A549 (cell line): Measurements from ENCODE around the gene LIN7A. TPM values are rescaled to one million over a fixed set of nuclear protein-coding genes. Genes with fewer than 3 reads are reported as not detected.

Experiments used
- ATAC-seq, 2 experiments: fragments of 200-7000 bp in 1 of 2; fragments of >200 bp in 1 of 2; cut with Nextera tagmentation in 1 of 2; cut with Tn5 transposase in 1 of 2; 3 replicates each; pipeline versions ENCODE4 v1.8.0 to v1.9.1; 2018 to 2020; ENCODE audit warnings: mild to moderate bottlenecking in 1 of 2, moderate library complexity in 1 of 2
- CTCF ChIA-PET: fragments of 300-600 bp; sonication (Branson Sonifier 250); formaldehyde crosslinking; extraction: SDS; loops from one replicate; lab custom pipeline; 2021; ENCODE audit warnings: antibody characterized with exemption, inconsistent platforms; lab: Yijun Ruan, JAX
- POLR2A ChIA-PET: fragments of 350-600 bp; formaldehyde crosslinking; extraction: SDS; loops from one replicate; lab custom pipeline; 2021; ENCODE audit warnings: antibody characterized with exemption, inconsistent platforms; lab: Yijun Ruan, JAX
- DNase-seq, 2 experiments: peaks; one replicate each; pipeline versions ENCODE4 v3.0.0 to v3.0.0-alpha.2; 2011 to 2016; ENCODE audit warnings: low read depth in 1 of 2, low spot score in 1 of 2
- FAIRE-seq: peaks from 2 replicates; lab custom pipeline; 2011; peaks lifted over from hg19 to GRCh38; lab: Jason Lieb, UNC
- H3K27ac ChIP-seq, 2 experiments: fragments of >200 bp; sonication (Bioruptor Twin); formaldehyde crosslinking; 3 replicates each; pipeline ENCODE4 v1.5.1; 2016 to 2017
- H3K4me1 ChIP-seq: fragments of >200 bp; sonication (Bioruptor Twin); formaldehyde crosslinking; 3 replicates; pipeline ENCODE4 v1.6.1; 2016
- H3K4me2 ChIP-seq: fragments of >200 bp; sonication (Bioruptor Twin); formaldehyde crosslinking; 3 replicates; pipeline ENCODE4 v1.6.1; 2016
- H3K4me3 ChIP-seq: fragments of >200 bp; sonication (Bioruptor Twin); formaldehyde crosslinking; 3 replicates; pipeline ENCODE4 v1.5.1; 2016
- H3K9me3 ChIP-seq: fragments of >200 bp; sonication (Bioruptor Twin); formaldehyde crosslinking; 3 replicates; pipeline ENCODE4 v1.6.1; 2016
- CBX2 ChIP-seq: fragments of 200-600 bp; sonication (generic); IDR thresholded peaks from 2 replicates; pipeline ENCODE4 v1.6.1; 2016; ENCODE audit warnings: low read depth, mild to moderate bottlenecking, borderline replicate concordance
- CEBPB ChIP-seq, 2 experiments: fragments of >200 bp in 1 of 2; sonication (Bioruptor Twin) in 1 of 2; formaldehyde crosslinking in 1 of 2; IDR thresholded peaks; 2 replicates each; pipeline ENCODE4 v1.6.1; 2012 to 2016
- CHD2 ChIP-seq: fragments of 150-350 bp; IDR thresholded peaks from 2 replicates; pipeline ENCODE4 v1.6.1; 2014; ENCODE audit warnings: low read length; ENCODE audit not compliant: partially characterized antibody
- CHD4 ChIP-seq: fragments of 200-600 bp; sonication (generic); IDR thresholded peaks from 2 replicates; pipeline ENCODE4 v1.6.1; 2016; ENCODE audit warnings: antibody characterized with exemption, mild to moderate bottlenecking, borderline replicate concordance
- EHMT2 ChIP-seq: fragments of 200-600 bp; sonication (generic); IDR thresholded peaks from 2 replicates; pipeline ENCODE4 v1.6.1; 2016; ENCODE audit warnings: antibody characterized with exemption, low read depth, mild to moderate bottlenecking, moderate library complexity
- EP300 ChIP-seq, 2 experiments: fragments of >200 bp; sonication (Bioruptor Twin); formaldehyde crosslinking; IDR thresholded peaks; 2 replicates in 1 of 2; 3 replicates in 1 of 2; pipeline ENCODE4 v1.6.1; 2016 to 2017
- ESRRA ChIP-seq: fragments of 150-350 bp; IDR thresholded peaks from 2 replicates; pipeline ENCODE4 v1.6.1; 2014; ENCODE audit warnings: mild to moderate bottlenecking, low read length, borderline replicate concordance
- FOSB ChIP-seq: fragments of 250-450 bp; sonication (Bioruptor Pico); IDR thresholded peaks from 2 replicates; pipeline ENCODE4 v1.5.0; 2020; ENCODE audit warnings: mild to moderate bottlenecking, moderate library complexity
- FOSL2 ChIP-seq, 2 experiments: fragments of 450-650 bp in 1 of 2; fragments of >200 bp in 1 of 2; sonication (Bioruptor Twin) in 1 of 2; formaldehyde crosslinking; IDR thresholded peaks; 2 replicates each; pipeline versions ENCODE4 v1.5.0 to v1.6.1; 2016 to 2020; ENCODE audit warnings: mild to moderate bottlenecking in 1 of 2, moderate library complexity in 1 of 2
- GATA3 ChIP-seq: IDR thresholded peaks from 2 replicates; pipeline ENCODE4 v1.6.1; 2012; ENCODE audit warnings: borderline replicate concordance
- HDAC2 ChIP-seq: fragments of 200-600 bp; sonication (generic); IDR thresholded peaks from 2 replicates; pipeline ENCODE4 v1.6.1; 2016
- HOXA7 ChIP-seq: fragments of 250-450 bp; sonication (Bioruptor Pico); IDR thresholded peaks from 2 replicates; pipeline ENCODE4 v1.5.0; 2020; ENCODE audit warnings: mild to moderate bottlenecking, moderate library complexity
- HOXB13 ChIP-seq: fragments of 250-450 bp; sonication (Bioruptor Pico); IDR thresholded peaks from 2 replicates; pipeline ENCODE4 v1.5.0; 2020; ENCODE audit warnings: low read depth, mild to moderate bottlenecking, moderate library complexity
- HOXB5 ChIP-seq: fragments of 250-450 bp; sonication (Bioruptor Pico); IDR thresholded peaks from 2 replicates; pipeline ENCODE4 v1.5.0; 2020; ENCODE audit warnings: mild to moderate bottlenecking, moderate library complexity
- MAFK ChIP-seq: fragments of 450-650 bp; IDR thresholded peaks from 2 replicates; pipeline ENCODE4 v1.6.1; 2014; ENCODE audit not compliant: partially characterized antibody
- MAZ ChIP-seq: fragments of 150-350 bp; IDR thresholded peaks from 2 replicates; pipeline ENCODE4 v1.6.1; 2014; ENCODE audit warnings: antibody characterized with exemption, low read depth, low read length, borderline replicate concordance
- MYC ChIP-seq: IDR thresholded peaks from 2 replicates; pipeline ENCODE4 v1.6.1; 2012; ENCODE audit warnings: mild to moderate bottlenecking, inconsistent platforms, low read length, improper control_type of control experiment, borderline replicate concordance
- PHF8 ChIP-seq: fragments of 200-600 bp; sonication (generic); IDR thresholded peaks from 2 replicates; pipeline ENCODE4 v1.6.1; 2016; ENCODE audit warnings: low read depth, mild to moderate bottlenecking, antibody characterized with exemption, moderate library complexity, borderline replicate concordance
- RARB ChIP-seq: fragments of 250-450 bp; sonication (Bioruptor Pico); IDR thresholded peaks from 2 replicates; pipeline ENCODE4 v1.8.0; 2021; ENCODE audit warnings: mild to moderate bottlenecking, moderate library complexity
- RFX5 ChIP-seq: fragments of 450-650 bp; IDR thresholded peaks from 2 replicates; pipeline ENCODE4 v1.7.1; 2014; ENCODE audit warnings: antibody characterized with exemption, mild to moderate bottlenecking, moderate library complexity
- SMC3 ChIP-seq: fragments of >200 bp; sonication (Bioruptor Twin); formaldehyde crosslinking; IDR thresholded peaks from 3 replicates; pipeline ENCODE4 v1.6.1; 2018; ENCODE audit warnings: inconsistent platforms
- SREBF2 ChIP-seq: fragments of 450-650 bp; IDR thresholded peaks from 2 replicates; pipeline ENCODE4 v1.6.1; 2014; ENCODE audit warnings: mild to moderate bottlenecking, moderate library complexity
- ZC3H11A ChIP-seq: fragments of 450-650 bp; IDR thresholded peaks from 2 replicates; pipeline ENCODE4 v1.6.1; 2014; ENCODE audit warnings: antibody characterized with exemption, mild to moderate bottlenecking
- ZFP36 ChIP-seq: fragments of 450-650 bp; IDR thresholded peaks from 2 replicates; pipeline ENCODE4 v1.6.1; 2014; ENCODE audit warnings: borderline replicate concordance; ENCODE audit not compliant: partially characterized antibody
- WGBS: methylation state at CpG from one replicate; pipeline ENCODE4 v1.1.6; 2017; ENCODE audit errors: missing lambda C conversion rate; 5-methylcytosine and 5-hydroxymethylcytosine counted together
- polyA plus RNA-seq, 4 experiments: library from polyadenylated mRNA; depleted of rRNA in 3 of 4; stranded (reverse); fragments of >200 nt; fragmentation: RNase III in 1 of 4; extraction: RNeasy Plus Mini Kit Qiagen cat#74134 plus additional on column Dnase treatment in 1 of 4; gene quantifications; 2 replicates in 3 of 4; 3 replicates in 1 of 4; pipeline ENCODE4 v1.2.3, GENCODE V29; 2011 to 2017
- TF ChIP-seq, protein P1 (sequence below): IDR thresholded peaks from 2 replicates; pipeline ENCODE4 v1.6.1; 2012
- TF ChIP-seq, protein P2 (sequence below): fragments of 250-450 bp; sonication (Bioruptor Pico); IDR thresholded peaks from 2 replicates; pipeline ENCODE4 v1.5.0; 2021; ENCODE audit warnings: mild to moderate bottlenecking, moderate library complexity, borderline replicate concordance
- TF ChIP-seq, protein P3 (sequence below): fragments of 450-650 bp; IDR thresholded peaks from 2 replicates; pipeline ENCODE4 v1.6.1; 2014; ENCODE audit warnings: antibody characterized with exemption
- TF ChIP-seq, protein P4 (sequence below): fragments of 200-600 bp; sonication (generic); IDR thresholded peaks from 2 replicates; pipeline ENCODE4 v1.6.1; 2016; ENCODE audit warnings: antibody characterized with exemption, mild to moderate bottlenecking, moderate library complexity
- TF ChIP-seq, protein P5 (sequence below): fragments of >200 bp; sonication (Bioruptor Twin); formaldehyde crosslinking; IDR thresholded peaks from 3 replicates; pipeline ENCODE4 v1.6.1; 2016

The LIN7A gene
- polyA plus RNA-seq, 2 of the 4 experiments (the other 2 are of a cell fraction) = 0.23 to 2.6 TPM

DNA sequence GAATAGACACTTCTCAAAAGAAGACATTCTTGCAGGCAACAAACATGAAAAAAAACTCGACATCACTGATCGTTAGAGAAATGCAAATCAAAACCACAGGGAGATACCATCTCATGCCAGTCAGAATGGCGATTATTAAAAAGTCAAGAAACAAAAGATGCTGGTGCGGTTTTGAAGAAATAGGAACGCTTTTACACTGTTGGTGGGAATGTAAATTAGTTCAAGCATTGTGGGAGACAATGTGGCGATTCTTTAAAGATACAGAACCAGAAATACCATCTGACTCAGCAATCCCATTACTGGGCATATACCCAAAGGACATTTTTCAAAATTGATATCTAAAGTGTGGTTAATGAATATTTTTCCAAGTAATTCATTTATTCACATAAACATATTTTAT is 39.6 kb upstream of the LIN7A start:
- Histone ChIP-seq H3K9me3 (no peaks in the 10 kb centered on the region), H3K4me2 (no peak overlapping the region), H3K4me3 (no peak overlapping the region), H3K27ac (no peak overlapping the region)
- DNase-seq (no peak), FAIRE-seq (no peak), ATAC-seq (no peak)
- 6% methylated on average over 6 of the region's 6 CpGs for WGBS
- TF ChIP-seq HOXB5 = no peak
- TF ChIP-seq ESRRA = no peak
- no peak for TF ChIP-seq GATA3
- no peak for TF ChIP-seq SREBF2
- no peak for TF ChIP-seq RARB (CRISPR knock-in tag)
- no peak for TF ChIP-seq HOXB13 (CRISPR knock-in tag)
- no peak for TF ChIP-seq ZFP36
- no peak for TF ChIP-seq PHF8
- no peak for TF ChIP-seq HOXA7 (CRISPR knock-in tag)
- TF ChIP-seq CEBPB (IDR thresholded peaks at IDR 0.05) = no peak
- TF ChIP-seq ZC3H11A = no peak
- no peak for TF ChIP-seq RFX5
- TF ChIP-seq, protein P1, sequence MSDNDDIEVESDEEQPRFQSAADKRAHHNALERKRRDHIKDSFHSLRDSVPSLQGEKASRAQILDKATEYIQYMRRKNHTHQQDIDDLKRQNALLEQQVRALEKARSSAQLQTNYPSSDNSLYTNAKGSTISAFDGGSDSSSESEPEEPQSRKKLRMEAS = no peak
- TF ChIP-seq, protein P2, sequence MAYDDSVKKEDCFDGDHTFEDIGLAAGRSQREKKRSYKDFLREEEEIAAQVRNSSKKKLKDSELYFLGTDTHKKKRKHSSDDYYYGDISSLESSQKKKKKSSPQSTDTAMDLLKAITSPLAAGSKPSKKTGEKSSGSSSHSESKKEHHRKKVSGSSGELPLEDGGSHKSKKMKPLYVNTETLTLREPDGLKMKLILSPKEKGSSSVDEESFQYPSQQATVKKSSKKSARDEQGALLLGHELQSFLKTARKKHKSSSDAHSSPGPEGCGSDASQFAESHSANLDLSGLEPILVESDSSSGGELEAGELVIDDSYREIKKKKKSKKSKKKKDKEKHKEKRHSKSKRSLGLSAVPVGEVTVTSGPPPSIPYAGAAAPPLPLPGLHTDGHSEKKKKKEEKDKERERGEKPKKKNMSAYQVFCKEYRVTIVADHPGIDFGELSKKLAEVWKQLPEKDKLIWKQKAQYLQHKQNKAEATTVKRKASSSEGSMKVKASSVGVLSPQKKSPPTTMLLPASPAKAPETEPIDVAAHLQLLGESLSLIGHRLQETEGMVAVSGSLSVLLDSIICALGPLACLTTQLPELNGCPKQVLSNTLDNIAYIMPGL = no peak
- TF ChIP-seq EHMT2 = no peak
- no peak for TF ChIP-seq HDAC2
- TF ChIP-seq MAZ = no peak
- no peak for TF ChIP-seq CBX2
- no peak for TF ChIP-seq FOSL2 (IDR thresholded peaks at IDR 0.05)
- TF ChIP-seq FOSL2 (CRISPR knock-in tag; IDR thresholded peaks at IDR 0.05) = no peak
- no peak for TF ChIP-seq MYC
- TF ChIP-seq, all 56 proteins: peak for 0
- ChIA-PET CTCF (no interaction called here), POLR2A (no interaction called here)
- H3K4me1 ChIP-seq = no peaks in the 10 kb centered on the region

DNA sequence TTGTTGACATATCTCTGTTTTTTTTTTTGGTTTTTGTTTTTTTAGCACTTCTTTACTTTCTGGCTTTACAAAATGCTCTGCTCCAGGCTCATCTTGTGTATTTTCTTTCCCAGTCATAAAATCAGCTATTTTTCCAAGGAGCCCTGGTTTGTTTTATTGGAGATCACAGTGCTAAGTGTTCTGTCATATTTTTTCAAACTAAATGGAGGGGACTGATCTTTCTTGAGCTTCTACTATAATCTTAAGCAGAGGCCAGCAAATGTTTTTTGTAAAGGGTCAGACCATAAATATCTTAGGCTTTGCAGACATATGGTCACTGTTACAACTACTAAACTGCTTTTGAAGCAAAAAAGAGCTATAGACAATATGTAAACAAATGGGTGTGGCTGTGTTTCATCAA is 30.6 kb upstream of the LIN7A start:
- POLR2A ChIA-PET = no interaction called here
- H3K4me3 ChIP-seq = no peak overlapping the region
- no peak overlapping the region for H3K4me2 ChIP-seq
- no peak for DNase-seq
- no peak for ATAC-seq
- no peak overlapping the region for H3K27ac ChIP-seq
- FAIRE-seq = no peak
- H3K4me1 ChIP-seq = no peaks in the 10 kb centered on the region
- H3K9me3 ChIP-seq = no peaks in the 10 kb centered on the region
- CTCF ChIA-PET = no interaction called here
- TF ChIP-seq, protein P3, sequence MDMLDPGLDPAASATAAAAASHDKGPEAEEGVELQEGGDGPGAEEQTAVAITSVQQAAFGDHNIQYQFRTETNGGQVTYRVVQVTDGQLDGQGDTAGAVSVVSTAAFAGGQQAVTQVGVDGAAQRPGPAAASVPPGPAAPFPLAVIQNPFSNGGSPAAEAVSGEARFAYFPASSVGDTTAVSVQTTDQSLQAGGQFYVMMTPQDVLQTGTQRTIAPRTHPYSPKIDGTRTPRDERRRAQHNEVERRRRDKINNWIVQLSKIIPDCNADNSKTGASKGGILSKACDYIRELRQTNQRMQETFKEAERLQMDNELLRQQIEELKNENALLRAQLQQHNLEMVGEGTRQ = no peak
- TF ChIP-seq, protein P4, sequence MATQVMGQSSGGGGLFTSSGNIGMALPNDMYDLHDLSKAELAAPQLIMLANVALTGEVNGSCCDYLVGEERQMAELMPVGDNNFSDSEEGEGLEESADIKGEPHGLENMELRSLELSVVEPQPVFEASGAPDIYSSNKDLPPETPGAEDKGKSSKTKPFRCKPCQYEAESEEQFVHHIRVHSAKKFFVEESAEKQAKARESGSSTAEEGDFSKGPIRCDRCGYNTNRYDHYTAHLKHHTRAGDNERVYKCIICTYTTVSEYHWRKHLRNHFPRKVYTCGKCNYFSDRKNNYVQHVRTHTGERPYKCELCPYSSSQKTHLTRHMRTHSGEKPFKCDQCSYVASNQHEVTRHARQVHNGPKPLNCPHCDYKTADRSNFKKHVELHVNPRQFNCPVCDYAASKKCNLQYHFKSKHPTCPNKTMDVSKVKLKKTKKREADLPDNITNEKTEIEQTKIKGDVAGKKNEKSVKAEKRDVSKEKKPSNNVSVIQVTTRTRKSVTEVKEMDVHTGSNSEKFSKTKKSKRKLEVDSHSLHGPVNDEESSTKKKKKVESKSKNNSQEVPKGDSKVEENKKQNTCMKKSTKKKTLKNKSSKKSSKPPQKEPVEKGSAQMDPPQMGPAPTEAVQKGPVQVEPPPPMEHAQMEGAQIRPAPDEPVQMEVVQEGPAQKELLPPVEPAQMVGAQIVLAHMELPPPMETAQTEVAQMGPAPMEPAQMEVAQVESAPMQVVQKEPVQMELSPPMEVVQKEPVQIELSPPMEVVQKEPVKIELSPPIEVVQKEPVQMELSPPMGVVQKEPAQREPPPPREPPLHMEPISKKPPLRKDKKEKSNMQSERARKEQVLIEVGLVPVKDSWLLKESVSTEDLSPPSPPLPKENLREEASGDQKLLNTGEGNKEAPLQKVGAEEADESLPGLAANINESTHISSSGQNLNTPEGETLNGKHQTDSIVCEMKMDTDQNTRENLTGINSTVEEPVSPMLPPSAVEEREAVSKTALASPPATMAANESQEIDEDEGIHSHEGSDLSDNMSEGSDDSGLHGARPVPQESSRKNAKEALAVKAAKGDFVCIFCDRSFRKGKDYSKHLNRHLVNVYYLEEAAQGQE = no peak
- no peak for TF ChIP-seq FOSB (CRISPR knock-in tag)
- no peak for TF ChIP-seq CHD4
- TF ChIP-seq SREBF2 = no peak
- TF ChIP-seq FOSL2 (IDR thresholded peaks at IDR 0.05) = no peak
- TF ChIP-seq FOSL2 (CRISPR knock-in tag; IDR thresholded peaks at IDR 0.05) = no peak
- no peak for TF ChIP-seq SMC3
- TF ChIP-seq MAZ = no peak
- TF ChIP-seq, protein P2 = no peak
- TF ChIP-seq, protein P5, sequence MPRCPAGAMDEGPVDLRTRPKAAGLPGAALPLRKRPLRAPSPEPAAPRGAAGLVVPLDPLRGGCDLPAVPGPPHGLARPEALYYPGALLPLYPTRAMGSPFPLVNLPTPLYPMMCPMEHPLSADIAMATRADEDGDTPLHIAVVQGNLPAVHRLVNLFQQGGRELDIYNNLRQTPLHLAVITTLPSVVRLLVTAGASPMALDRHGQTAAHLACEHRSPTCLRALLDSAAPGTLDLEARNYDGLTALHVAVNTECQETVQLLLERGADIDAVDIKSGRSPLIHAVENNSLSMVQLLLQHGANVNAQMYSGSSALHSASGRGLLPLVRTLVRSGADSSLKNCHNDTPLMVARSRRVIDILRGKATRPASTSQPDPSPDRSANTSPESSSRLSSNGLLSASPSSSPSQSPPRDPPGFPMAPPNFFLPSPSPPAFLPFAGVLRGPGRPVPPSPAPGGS = no peak
- no peak for TF ChIP-seq PHF8
- TF ChIP-seq MAFK = no peak
- no peak for TF ChIP-seq CHD2
- TF ChIP-seq EP300 (IDR thresholded peaks at IDR 0.05) = no peak
- TF ChIP-seq, protein P1 = no peak
